ENCODE results near the gene TWIST2. TPM values are rescaled to one million over a fixed set of nuclear protein-coding genes. Genes with fewer than 3 reads are reported as not detected.

TWIST2 gene
- total RNA-seq, 4 donors from 2014 or later, result 72.5 to 140 (median 106) TPM

GRCh38 chr2:238814815-238815214, 33.1 kb upstream of the TWIST2 start:
- TF ChIP-seq EP300 (IDR thresholded peaks at IDR 0.05) (no peak), CTCF (IDR thresholded peaks at IDR 0.05) (no peak), POLR2A (IDR thresholded peaks at IDR 0.05) (no peak)
- no peak overlapping the region for H3K4me3 ChIP-seq
- no peak overlapping the region for H3K27ac ChIP-seq
- H3K4me1 ChIP-seq, result no peaks in the 10 kb centered on the region
- 80 to 84% methylated on average over 4 of the region's 4 CpGs for WGBS, 2 donors
- H3K36me3 ChIP-seq, result no peaks in the 10 kb centered on the region
- DNase-seq (ENCODE audit: low spot score in 2 of 2), result no peak
- peaks cover 0 to 7% (median 0%) of the 10 kb centered on the region in 4 donors for H3K9me3 ChIP-seq
- H3K27me3 ChIP-seq, result peaks cover 0 to 4% of the 10 kb centered on the region in 2 donors

DNA sequence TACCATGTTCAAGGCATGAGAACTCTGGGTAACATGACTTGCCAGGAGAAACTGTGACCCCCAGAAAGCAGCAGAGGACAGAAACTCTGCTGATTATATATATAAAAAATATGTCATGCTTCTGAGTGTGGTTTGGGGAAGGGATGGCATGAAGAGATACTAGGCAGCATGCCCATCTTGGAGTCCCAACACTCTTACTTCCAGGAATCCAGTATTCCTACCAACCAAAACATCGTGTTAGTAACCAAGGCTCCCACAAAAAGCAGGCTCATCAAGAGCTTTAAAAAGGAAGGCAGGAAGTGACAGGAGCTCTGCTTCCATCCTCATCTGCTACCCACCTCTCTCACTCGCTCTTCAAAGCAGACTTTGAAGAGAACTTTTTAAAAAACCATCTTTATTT, 31.6 kb upstream of the TWIST2 start:
- 65 to 71% methylated on average over 2 of the region's 2 CpGs for WGBS, 2 donors

GRCh38 chr2:238817382-238817781, 30.5 kb upstream of the TWIST2 start:
- H3K4me1 ChIP-seq, result no peaks in the 10 kb centered on the region
- no peak for DNase-seq (ENCODE audit: low spot score in 2 of 2)
- H3K9me3 ChIP-seq, result no peaks in the 10 kb centered on the region
- H3K27me3 ChIP-seq, result peaks cover 0 to 4% of the 10 kb centered on the region in 2 donors
- WGBS, 2 donors, result 43 to 45% methylated on average over 5 of the region's 5 CpGs
- no peak overlapping the region for H3K27ac ChIP-seq
- H3K36me3 ChIP-seq, result no peaks in the 10 kb centered on the region
- TF ChIP-seq CTCF (IDR thresholded peaks at IDR 0.05), result no peak
- TF ChIP-seq EP300 (IDR thresholded peaks at IDR 0.05), result no peak
- TF ChIP-seq POLR2A (IDR thresholded peaks at IDR 0.05), result no peak
- H3K4me3 ChIP-seq, result no peak overlapping the region

More for the DNA sequence above, 31.6 kb upstream of the TWIST2 start:
- Histone ChIP-seq H3K27ac (no peak overlapping the region), H3K27me3 (peaks cover 0 to 4% of the 10 kb centered on the region in 2 donors), H3K4me1 (no peaks in the 10 kb centered on the region), H3K9me3 (no peaks in the 10 kb centered on the region), H3K36me3 (no peaks in the 10 kb centered on the region), H3K4me3 (no peak overlapping the region)
- no peak for TF ChIP-seq CTCF (IDR thresholded peaks at IDR 0.05)
- TF ChIP-seq POLR2A (IDR thresholded peaks at IDR 0.05), result no peak
- no peak for TF ChIP-seq EP300 (IDR thresholded peaks at IDR 0.05)
- DNase-seq (ENCODE audit: low spot score in 2 of 2), result no peak

DNA sequence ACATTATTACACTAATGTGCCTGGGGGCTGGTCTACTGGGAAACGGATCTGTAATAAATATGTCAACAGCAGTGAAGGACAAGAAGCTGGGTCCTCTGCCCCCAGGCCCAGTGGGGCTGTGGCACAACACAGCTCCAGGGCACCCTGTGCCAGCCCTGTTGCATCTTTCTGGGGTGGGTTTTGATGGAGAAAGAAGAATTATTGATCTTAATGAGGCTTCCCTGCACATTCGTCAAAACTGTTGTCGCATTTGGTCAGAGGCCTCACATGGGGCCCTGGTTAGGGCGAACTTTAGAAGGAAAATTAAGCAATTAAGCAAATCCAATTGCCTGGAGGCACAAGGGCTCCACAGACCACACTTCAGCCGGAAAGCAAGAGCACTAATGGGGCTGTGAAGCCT, 30.0 kb upstream of the TWIST2 start:
- no peak for TF ChIP-seq POLR2A (IDR thresholded peaks at IDR 0.05)
- TF ChIP-seq CTCF (IDR thresholded peaks at IDR 0.05), result no peak
- TF ChIP-seq EP300 (IDR thresholded peaks at IDR 0.05), result no peak
- no peaks in the 10 kb centered on the region for H3K9me3 ChIP-seq
- DNase-seq (ENCODE audit: low spot score in 2 of 2), result no peak
- H3K27me3 ChIP-seq, result peaks cover 0 to 4% of the 10 kb centered on the region in 2 donors
- 52 to 56% methylated on average over 5 of the region's 5 CpGs for WGBS, 2 donors
- H3K4me1 ChIP-seq, result no peaks in the 10 kb centered on the region
- no peaks in the 10 kb centered on the region for H3K36me3 ChIP-seq
- H3K27ac ChIP-seq, result no peak overlapping the region
- no peak overlapping the region for H3K4me3 ChIP-seq

- WGBS, 2 donors, result 69 to 73% methylated on average over 2 of the region's 2 CpGs
- H3K27me3 ChIP-seq, result peaks cover 0 to 4% of the 10 kb centered on the region in 2 donors
- DNase-seq (ENCODE audit: low spot score in 2 of 2), result no peak
- no peak overlapping the region for H3K4me3 ChIP-seq
- no peaks in the 10 kb centered on the region for H3K4me1 ChIP-seq
- no peak overlapping the region for H3K27ac ChIP-seq
- H3K36me3 ChIP-seq, result no peaks in the 10 kb centered on the region
- TF ChIP-seq CTCF (IDR thresholded peaks at IDR 0.05), result no peak
- TF ChIP-seq EP300 (IDR thresholded peaks at IDR 0.05), result no peak
- TF ChIP-seq POLR2A (IDR thresholded peaks at IDR 0.05), result no peak
- peaks cover 0 to 5% (median 0%) of the 10 kb centered on the region in 4 donors for H3K9me3 ChIP-seq
Measured at GRCh38 chr2:238818561-238818960, 29.3 kb upstream of the TWIST2 start.

Measured in tibial nerve (tissue), 4 donors.